Duodenal mucosa (tissue), 2 donors: Measurements from ENCODE around the gene UQCR11.
A peak's percentile ranks its signal among the peaks of the same experiment; 100 is the strongest.

Experiments used
- H3K27ac ChIP-seq: one replicate; pipeline ENCODE4 v1.7.0; 2013; ENCODE audit warnings: low read depth, low read length
- H3K27me3 ChIP-seq, 2 donors: one replicate each; pipeline ENCODE4 v1.7.0; 2013; ENCODE audit warnings: low read length in 2 of 2, control low read depth in 1 of 2; ENCODE audit not compliant: insufficient read depth in 2 of 2, control insufficient read depth in 1 of 2
- H3K36me3 ChIP-seq, 2 donors: one replicate each; pipeline ENCODE4 v1.7.0; 2013; ENCODE audit warnings: low read length in 2 of 2, control low read depth in 1 of 2; ENCODE audit not compliant: insufficient read depth in 2 of 2, control insufficient read depth in 1 of 2
- H3K4me1 ChIP-seq, 2 donors: one replicate each; pipeline ENCODE4 v1.7.0; 2013; ENCODE audit warnings: low read length in 2 of 2, control low read depth in 1 of 2; ENCODE audit not compliant: insufficient read depth in 2 of 2, control insufficient read depth in 1 of 2
- H3K4me3 ChIP-seq, 2 donors: one replicate each; pipeline ENCODE4 v1.7.0; 2013; ENCODE audit warnings: low read length in 2 of 2, low read depth in 1 of 2
- H3K9ac ChIP-seq, 2 donors: one replicate each; pipeline ENCODE4 v1.7.0; 2013; ENCODE audit warnings: low read length in 2 of 2, low read depth in 1 of 2
- H3K9me3 ChIP-seq, 2 donors: one replicate each; pipeline ENCODE4 v1.7.0; 2013; ENCODE audit warnings: low read length in 2 of 2, control low read depth in 1 of 2; ENCODE audit not compliant: control insufficient read depth in 1 of 2

The UQCR11 gene

DNA sequence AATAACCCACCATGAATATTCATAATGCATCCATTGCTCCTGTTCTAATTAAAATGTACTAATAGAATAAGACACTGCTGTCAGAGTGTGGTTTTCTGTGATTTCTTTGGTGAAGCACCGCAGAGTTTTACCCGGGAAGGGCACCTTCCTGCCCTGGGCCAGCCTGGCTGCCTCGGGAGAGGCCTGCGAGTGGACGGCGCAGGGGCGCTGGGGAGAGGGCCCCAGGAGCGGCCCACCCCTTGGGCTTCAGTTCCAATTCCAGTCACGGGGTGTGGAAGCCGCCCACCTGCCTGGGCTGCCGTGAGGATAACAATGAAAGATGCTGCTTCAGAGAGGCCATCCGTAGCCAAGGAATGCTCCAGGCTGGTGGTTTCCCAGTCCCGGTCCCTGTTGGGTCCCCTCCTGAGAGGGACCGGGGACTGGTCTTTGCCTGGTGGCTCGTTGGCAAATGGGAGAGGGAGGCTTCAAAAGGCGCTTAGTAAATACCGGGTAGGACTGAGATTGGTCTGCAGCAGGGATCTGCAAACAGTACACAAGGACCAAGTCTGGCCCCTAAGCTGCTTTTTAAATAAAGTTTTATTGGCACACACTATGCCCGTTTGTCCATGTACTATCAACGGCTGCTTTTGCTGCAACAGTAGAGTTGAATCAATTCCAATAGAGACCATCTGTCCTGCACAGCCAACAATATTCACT is 29.1 kb upstream of the UQCR11 start:
- Histone ChIP-seq H3K4me1 (peaks cover 6 to 20% of the 10 kb centered on the region in 2 donors), H3K9me3 (peaks cover 0 to 2% of the 10 kb centered on the region in 2 donors), H3K4me3 (no peak overlapping the region), H3K27me3 (no peaks in the 10 kb centered on the region), H3K36me3 (peaks cover 13 to 47% of the 10 kb centered on the region in 2 donors), H3K27ac (no peak overlapping the region), H3K9ac (no peak overlapping the region)

DNA sequence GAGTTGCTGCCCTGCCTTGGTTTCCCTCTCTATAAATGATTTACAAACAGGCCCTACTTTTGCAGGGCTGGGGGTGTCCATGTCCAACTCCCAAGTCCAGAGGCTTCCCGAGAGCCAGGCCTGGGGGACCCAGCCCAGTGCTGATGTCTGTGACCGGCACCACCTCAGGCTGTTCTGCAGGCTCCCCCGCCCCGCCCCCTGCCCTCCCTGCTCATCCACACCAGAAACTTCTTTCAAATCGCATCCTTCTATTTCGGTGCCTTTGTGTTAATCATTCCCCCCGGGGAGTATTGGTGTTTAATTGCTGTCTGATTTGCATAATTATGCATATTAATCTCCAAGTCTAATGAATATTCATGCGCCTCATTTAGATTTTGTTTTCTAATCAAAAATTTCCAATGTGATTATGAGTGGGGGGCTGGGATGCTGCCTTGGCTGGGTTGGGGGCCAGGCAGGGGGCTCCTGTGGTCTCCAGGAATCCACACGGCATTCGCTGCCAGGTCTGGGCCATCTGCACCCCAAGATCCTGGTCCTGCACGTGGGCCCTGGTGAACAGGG is 28.1 kb upstream of the UQCR11 start:
- peak overlapping the region in 1 of 2 donors; percentile 63 for H3K9ac ChIP-seq
- peak overlapping the region; percentile 70 for H3K27ac ChIP-seq
- H3K4me3 ChIP-seq: peak overlapping the region in 1 of 2 donors; percentile 8
- H3K36me3 ChIP-seq: peaks cover 13 to 36% of the 10 kb centered on the region in 2 donors
- peaks cover 0 to 2% of the 10 kb centered on the region in 2 donors for H3K9me3 ChIP-seq
- no peaks in the 10 kb centered on the region for H3K27me3 ChIP-seq
- H3K4me1 ChIP-seq: peaks cover 6 to 20% of the 10 kb centered on the region in 2 donors

DNA sequence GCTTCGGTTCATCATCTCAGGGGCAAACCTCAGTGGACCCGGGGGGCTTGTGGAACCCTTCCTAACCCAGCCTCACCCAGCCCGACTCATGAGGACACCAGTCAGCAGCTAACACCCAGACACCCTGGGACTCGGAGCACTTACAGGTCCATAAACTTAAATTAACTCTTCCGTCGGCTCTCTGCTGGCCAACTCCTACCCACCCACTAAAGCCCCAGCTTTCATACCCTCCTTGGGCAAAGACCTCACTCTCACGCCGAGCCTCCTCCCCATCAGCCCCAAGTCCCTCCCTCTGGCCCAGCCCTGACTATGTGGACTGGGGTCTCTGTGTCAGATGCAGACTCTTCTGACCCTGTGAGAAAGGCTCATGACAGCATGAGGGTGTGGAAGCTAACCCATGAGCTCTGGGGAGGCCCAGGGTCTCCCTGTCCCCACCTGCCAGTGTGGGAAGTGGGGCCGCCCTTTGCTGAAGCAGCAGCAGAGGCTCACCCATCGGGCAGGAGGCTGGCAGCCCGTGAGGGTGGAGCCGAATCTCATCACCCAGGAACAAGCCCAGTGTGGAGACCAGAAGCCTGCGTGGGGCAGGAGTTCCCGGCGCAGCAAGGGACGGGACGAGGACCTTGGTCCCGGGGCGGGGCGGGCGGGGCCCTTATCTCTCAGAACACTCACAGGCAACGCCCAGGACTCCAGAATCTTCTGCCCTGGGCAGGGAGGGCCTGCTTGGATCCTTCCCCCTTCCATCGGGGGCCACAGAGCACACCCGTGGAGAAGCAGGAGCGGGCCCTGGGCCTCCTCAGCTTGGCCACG is 27.4 kb upstream of the UQCR11 start:
- H3K36me3 ChIP-seq: peaks cover 10 to 32% of the 10 kb centered on the region in 2 donors
- peak overlapping the region in 1 of 2 donors; percentile 24 for H3K4me3 ChIP-seq
- H3K9ac ChIP-seq: peak overlapping the region; percentile 16 to 63
- H3K27me3 ChIP-seq: no peaks in the 10 kb centered on the region
- H3K27ac ChIP-seq: peak overlapping the region; percentile 70
- H3K9me3 ChIP-seq: peaks cover 0 to 2% of the 10 kb centered on the region in 2 donors
- H3K4me1 ChIP-seq: peaks cover 6 to 20% of the 10 kb centered on the region in 2 donors

DNA sequence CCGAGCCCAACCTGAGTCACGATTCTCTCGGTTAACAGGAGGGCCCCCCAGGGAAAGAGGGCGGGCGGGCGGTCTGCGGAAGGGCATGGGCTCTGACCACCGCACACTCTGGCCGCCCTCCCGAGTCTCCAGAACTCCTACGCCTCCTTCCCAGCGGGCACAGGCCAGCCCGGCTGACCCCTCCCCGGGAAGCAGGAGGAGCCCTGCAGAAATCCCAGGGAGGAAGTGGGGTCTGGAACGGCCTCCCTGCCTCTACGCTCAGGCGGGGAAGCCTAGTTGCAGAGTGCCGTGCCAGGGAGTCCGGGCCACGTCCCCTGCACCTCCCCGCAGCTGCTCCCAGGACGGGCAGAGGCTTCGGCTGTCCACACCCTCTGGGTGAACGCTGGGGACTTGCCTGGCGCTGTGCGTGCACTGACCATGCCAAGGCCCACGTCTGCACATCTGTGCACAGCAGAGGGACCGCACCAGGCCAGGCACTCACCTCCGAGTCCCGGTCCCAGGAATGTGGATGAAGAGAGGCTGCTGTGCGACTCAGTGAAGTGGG is 26.4 kb upstream of the UQCR11 start:
- H3K27ac ChIP-seq: no peak overlapping the region
- H3K9ac ChIP-seq: no peak overlapping the region
- H3K27me3 ChIP-seq: no peaks in the 10 kb centered on the region
- peaks cover 6 to 20% of the 10 kb centered on the region in 2 donors for H3K4me1 ChIP-seq
- H3K4me3 ChIP-seq: no peak overlapping the region
- peaks cover 10 to 23% of the 10 kb centered on the region in 2 donors for H3K36me3 ChIP-seq
- H3K9me3 ChIP-seq: peaks cover 0 to 2% of the 10 kb centered on the region in 2 donors

DNA sequence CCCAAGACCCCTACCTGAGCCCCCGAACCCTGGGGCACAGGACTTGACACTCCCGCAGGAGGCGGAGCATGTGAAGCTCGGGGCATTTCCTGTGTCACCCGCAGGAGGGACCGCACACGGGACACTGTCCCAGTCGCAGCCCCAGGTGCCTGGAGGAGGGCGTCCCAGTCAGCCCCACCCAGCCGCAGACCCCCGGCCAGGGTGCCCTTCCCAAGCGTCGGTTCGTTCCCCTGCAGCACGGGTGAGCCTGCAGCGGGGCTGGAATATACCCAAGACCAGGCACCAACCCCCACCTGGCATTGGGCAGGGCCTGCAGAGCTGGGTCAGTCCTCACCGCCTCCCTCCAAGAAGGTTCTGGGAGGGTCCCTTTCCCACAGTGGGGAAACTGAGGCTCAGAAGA is 25.5 kb upstream of the UQCR11 start:
- no peak overlapping the region for H3K4me3 ChIP-seq
- H3K36me3 ChIP-seq: peaks cover 10 to 22% of the 10 kb centered on the region in 2 donors
- H3K9me3 ChIP-seq: peaks cover 0 to 2% of the 10 kb centered on the region in 2 donors
- no peak overlapping the region for H3K9ac ChIP-seq
- H3K27me3 ChIP-seq: no peaks in the 10 kb centered on the region
- H3K27ac ChIP-seq: no peak overlapping the region
- H3K4me1 ChIP-seq: peaks cover 6 to 20% of the 10 kb centered on the region in 2 donors

DNA sequence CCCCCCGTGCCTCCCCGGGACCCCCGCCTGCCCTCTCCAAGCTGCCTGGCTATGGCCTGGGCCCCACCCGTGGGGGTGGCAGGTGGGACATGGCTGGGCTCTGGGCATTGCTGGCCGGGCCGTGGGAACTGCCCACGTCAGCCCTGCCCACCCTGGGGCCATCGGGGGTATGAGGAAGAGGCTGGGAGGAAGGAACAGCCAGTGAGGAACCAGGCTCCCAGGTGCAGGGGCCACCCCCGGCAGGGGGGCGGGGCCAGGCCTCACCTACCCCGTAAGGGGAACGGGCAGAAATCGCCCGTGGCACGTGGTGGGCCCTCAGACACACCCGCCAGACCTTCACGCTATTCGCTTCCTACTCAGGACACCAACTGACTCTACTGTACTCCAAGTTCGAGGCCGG is 24.8 kb upstream of the UQCR11 start:
- Histone ChIP-seq H3K36me3 (peaks cover 8 to 24% of the 10 kb centered on the region in 2 donors), H3K9ac (no peak overlapping the region), H3K27ac (no peak overlapping the region), H3K27me3 (no peaks in the 10 kb centered on the region), H3K4me1 (peaks cover 6 to 20% of the 10 kb centered on the region in 2 donors), H3K9me3 (peaks cover 0 to 2% of the 10 kb centered on the region in 2 donors), H3K4me3 (no peak overlapping the region)

DNA sequence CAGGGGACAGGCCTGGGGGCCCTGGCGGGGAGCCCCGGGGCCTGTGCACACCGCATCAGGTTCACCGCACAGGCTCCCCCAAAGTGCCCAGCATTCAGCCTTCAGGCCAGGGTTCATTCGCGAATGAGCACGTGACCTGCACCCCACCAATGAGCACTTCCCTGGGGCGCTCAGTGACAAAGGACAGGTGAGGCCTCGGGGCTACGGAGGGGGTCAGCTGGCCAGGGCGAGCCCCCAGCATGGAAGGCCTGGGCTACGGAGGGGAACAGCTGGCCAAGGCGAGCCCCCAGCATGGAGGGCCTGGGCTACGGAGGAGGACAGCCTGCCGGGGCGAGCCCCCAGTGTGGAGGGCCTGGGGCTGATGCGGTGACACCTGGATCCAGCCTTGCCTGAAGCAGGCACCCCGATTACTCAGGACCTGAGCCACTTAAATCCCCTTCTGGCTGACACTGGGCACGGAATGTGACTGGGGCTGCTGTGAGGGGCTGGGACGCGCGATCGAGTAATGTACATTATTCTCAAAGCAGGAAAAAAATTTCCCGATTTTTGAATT is 24.1 kb upstream of the UQCR11 start:
- H3K27me3 ChIP-seq: no peaks in the 10 kb centered on the region
- peaks cover 6 to 20% of the 10 kb centered on the region in 2 donors for H3K4me1 ChIP-seq
- no peak overlapping the region for H3K4me3 ChIP-seq
- peaks cover 2 to 26% of the 10 kb centered on the region in 2 donors for H3K36me3 ChIP-seq
- H3K27ac ChIP-seq: no peak overlapping the region
- H3K9ac ChIP-seq: no peak overlapping the region
- no peaks in the 10 kb centered on the region for H3K9me3 ChIP-seq

DNA sequence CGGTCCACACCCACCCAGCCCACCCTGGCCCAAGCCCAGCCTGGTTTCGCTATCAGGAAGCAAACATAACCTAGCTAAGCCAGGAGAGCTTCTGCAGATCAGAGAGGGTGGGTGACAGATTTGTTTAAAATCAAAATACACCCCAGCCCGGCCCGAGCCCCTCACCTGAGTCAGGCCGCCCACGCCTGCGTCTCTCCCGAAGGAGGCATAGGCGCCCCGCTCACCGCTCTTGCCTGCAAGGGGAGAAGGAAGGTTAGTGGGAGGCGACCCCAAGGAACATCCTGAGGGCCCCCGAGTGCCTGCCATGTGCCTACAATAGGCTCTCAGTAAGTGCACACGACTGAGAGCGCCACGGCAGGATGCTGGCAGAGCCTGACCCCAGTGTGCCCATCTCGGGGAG is 21.9 kb upstream of the UQCR11 start:
- Histone ChIP-seq H3K27me3 (no peaks in the 10 kb centered on the region), H3K4me1 (peaks cover 0 to 4% of the 10 kb centered on the region in 2 donors), H3K27ac (no peak overlapping the region), H3K36me3 (peaks cover 0 to 36% of the 10 kb centered on the region in 2 donors), H3K9ac (no peak overlapping the region), H3K9me3 (no peaks in the 10 kb centered on the region), H3K4me3 (no peak overlapping the region)

DNA sequence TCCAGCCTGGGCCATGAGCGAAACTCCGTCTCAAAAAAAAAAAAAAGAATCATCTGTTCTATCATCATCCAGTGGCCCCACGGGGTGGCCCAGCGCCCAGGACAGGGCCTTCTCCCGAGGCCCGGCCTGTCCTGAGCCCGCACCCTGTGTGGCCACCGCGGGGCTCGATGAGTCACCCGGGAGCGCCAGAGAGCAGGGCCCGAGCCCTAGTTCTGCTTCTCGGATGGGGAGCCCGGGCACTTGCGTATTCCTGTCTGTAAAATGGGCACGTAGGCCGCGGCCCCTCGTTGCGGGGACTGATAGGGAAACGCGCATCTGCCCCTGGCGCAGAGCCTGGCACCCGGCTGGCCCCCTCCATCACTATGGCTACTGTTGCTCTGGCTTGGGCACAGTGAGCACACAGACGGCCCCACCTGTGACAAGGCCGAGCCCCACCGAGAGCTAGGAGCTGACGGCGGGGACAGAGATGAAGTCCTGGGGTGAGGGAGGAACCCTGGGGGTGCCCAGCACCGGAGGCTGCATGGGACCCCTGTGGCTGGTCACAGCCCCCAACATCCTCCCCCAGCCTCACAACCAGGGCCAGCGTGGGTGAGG is 21.3 kb upstream of the UQCR11 start:
- no peaks in the 10 kb centered on the region for H3K4me1 ChIP-seq
- H3K9me3 ChIP-seq: no peaks in the 10 kb centered on the region
- no peak overlapping the region for H3K27ac ChIP-seq
- no peak overlapping the region for H3K4me3 ChIP-seq
- H3K27me3 ChIP-seq: no peaks in the 10 kb centered on the region
- H3K36me3 ChIP-seq: peaks cover 0 to 31% of the 10 kb centered on the region in 2 donors
- H3K9ac ChIP-seq: no peak overlapping the region
